ENCODE results near the gene GRIN3B.

Gene GRIN3B

DNA sequence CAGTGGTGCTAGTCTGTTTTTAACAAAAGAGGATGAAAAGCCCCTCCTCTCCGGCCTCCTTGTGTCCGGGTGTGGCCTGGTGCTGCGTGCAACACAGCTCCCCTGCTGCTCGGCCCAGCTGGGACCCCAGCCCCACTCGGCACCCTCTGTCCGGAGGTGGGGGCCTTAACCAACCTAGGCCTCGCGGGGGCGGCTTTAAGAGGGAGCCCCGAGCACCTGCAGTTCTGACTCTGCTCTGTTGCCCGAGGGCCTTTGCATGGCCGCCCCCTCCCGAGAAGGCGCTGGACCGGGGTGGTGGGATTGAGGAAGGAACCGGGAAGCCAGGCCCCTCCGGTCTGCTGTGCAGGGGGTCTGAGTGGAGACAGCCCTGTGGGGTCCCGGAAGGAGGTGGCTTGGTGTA, 5.7 kb upstream of the GRIN3B start:
- ChIA-PET POLR2A (no interaction called here), CTCF (interaction anchor here (1.7 kb wide), 2 partner anchors 10 to 72 kb away, joined by 5 to 7 read pairs; partner anchors contain the start of gene WDR18)
- DNase-seq (ENCODE audit: extremely low spot score): no peak
- TF ChIP-seq, protein P1, sequence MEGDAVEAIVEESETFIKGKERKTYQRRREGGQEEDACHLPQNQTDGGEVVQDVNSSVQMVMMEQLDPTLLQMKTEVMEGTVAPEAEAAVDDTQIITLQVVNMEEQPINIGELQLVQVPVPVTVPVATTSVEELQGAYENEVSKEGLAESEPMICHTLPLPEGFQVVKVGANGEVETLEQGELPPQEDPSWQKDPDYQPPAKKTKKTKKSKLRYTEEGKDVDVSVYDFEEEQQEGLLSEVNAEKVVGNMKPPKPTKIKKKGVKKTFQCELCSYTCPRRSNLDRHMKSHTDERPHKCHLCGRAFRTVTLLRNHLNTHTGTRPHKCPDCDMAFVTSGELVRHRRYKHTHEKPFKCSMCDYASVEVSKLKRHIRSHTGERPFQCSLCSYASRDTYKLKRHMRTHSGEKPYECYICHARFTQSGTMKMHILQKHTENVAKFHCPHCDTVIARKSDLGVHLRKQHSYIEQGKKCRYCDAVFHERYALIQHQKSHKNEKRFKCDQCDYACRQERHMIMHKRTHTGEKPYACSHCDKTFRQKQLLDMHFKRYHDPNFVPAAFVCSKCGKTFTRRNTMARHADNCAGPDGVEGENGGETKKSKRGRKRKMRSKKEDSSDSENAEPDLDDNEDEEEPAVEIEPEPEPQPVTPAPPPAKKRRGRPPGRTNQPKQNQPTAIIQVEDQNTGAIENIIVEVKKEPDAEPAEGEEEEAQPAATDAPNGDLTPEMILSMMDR (IDR thresholded peaks at IDR 0.05; ENCODE audit: control extremely low read depth, extremely low read depth, low read depth, missing control alignments): no peak

DNA sequence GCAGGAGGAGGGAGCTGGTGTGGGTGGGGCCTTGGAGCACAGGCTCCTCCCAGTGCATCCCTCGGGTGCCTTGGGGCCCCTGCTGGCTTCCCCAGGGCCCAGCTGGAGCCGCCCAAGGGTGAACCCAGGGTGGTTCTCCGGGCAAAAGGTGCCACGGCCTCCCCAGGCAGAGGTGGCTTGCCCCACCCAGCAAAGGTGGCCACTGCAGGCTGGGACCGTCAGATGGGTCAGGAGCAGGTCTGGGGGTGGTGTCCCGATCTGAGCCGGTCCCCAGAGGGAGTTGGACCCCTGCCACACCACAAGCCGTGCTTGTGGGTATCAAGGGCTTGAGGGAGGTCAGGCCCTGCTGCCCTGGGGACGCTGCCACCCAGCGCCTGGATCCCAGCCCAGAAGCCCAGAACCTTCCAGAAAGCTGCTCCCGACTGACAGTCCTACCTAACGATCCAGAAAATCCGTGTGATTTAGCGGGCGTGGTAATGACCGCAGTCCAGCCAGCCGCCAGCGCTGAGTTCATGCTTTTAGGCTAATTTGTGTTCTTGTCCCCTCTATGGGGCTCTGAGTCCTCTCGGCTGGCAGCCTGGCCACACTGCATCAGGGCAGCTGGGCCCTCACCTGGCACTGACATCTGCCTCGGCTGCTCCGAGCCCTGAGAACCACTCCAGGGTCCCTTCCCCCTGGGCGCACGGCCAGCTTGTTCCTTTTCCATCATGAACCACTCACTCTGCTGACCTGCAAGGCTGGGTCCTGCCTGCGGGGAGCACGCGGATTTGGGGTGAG, 5.0 kb upstream of the GRIN3B start:
- no peak for DNase-seq (ENCODE audit: extremely low spot score)
- TF ChIP-seq, protein P1 (IDR thresholded peaks at IDR 0.05; ENCODE audit: control extremely low read depth, extremely low read depth, low read depth, missing control alignments): no peak
- CTCF ChIA-PET: interaction anchor here (1.1 to 1.7 kb wide), 3 partner anchors 11 to 132 kb away, joined by 3 to 7 read pairs (median 5); partner anchors contain the start of gene WDR18
- POLR2A ChIA-PET: no interaction called here

DNA sequence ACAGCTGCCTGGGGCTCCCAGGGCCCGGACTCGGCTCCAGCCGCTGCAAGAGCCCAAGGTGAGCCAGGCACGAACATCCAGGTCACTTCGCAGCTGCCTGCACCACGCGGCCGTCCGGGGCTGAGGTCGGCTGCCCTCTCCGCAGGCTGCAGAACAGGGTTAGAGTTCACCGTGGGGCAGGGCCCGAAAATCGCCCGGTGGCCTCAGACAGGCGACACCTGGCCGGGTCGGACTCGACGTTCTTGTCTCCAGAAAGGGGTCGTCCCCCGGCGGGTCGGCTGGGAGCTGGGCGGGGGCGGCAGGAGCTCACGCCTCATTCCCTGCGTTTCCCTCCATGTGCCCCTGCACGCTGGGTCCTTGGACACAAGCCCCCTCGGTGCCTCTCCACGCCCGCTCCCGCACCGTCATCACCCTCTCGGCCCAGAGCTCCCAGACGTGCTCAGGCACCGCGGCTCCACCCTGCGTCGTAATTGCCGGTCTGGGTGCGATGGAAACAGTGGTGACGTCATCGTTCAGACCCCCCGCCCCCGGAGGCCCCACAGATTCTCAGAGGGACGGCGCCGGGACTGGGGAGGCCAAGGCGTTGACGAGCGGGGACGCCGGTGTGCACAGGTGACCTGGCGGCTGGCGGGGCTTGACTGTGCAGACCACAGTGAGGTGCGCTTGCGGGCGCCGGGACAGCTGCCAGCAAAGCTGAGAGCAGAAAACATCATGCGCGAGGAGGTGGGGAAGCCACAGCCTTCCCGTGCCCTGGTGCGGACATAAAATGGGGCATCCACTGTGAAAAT, 4.0 kb upstream of the GRIN3B start:
- TF ChIP-seq, protein P1 (IDR thresholded peaks at IDR 0.05; ENCODE audit: control extremely low read depth, extremely low read depth, low read depth, missing control alignments): no peak
- CTCF ChIA-PET: interaction anchor here (1.1 to 2.4 kb wide), 6 partner anchors 9 to 133 kb away, joined by 3 to 9 read pairs (median 5); no protein-coding TSS in a partner anchor
- DNase-seq (ENCODE audit: extremely low spot score): peak; percentile 72
- POLR2A ChIA-PET: no interaction called here

DNA sequence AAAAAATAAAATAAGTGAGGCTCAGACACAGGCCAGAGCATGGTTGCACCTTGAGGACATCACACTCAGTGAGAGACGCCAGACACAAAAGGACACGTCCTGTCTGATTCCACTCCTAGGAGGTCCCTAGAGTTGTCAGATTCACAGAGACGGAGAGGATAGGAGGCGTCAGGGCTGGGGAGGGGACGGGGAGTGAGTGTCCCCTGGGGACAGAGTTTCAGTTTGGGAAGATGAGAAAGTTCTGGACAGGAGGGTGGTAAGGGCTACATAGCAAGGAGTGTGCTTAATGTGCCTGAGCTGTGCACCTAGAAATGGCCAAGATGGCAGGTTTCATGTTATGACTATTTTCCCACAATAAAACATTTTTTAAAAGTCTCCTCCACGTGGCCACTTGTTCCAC, 2.2 kb upstream of the GRIN3B start:
- CTCF ChIA-PET: interaction anchor here (0.8 to 2.4 kb wide), 9 partner anchors 10 to 227 kb away, joined by 3 to 9 read pairs (median 3); partner anchors contain the start of gene WDR18
- TF ChIP-seq, protein P1 (IDR thresholded peaks at IDR 0.05; ENCODE audit: control extremely low read depth, extremely low read depth, low read depth, missing control alignments): no peak
- DNase-seq (ENCODE audit: extremely low spot score): no peak
- POLR2A ChIA-PET: interaction anchor here (0.6 kb wide), 1 partner anchor 300 kb away, joined by 7 read pairs; no protein-coding TSS in a partner anchor

DNA sequence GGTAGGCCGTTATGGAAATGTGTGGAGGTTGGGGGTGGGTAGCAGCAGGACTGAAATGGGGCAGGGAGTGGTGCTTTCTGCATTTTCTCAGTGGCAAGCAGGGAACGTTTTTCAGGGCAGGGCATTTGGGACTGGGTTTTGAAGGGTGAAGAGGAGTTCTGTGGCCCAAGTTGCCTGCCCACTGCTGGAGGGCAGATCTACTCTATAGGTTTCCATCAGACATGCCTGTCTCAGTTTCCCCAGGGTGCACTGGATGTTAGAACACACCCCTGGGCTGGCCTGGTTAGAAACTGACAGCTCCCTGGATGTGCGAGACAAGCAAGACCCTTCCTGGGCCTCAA, 870 bp upstream of the GRIN3B start:
- ChIA-PET POLR2A (no interaction called here), CTCF (interaction anchor here (1.0 to 1.4 kb wide), 3 partner anchors 12 to 78 kb away, joined by 3 read pairs; partner anchors contain the start of gene WDR18)

More for the DNA sequence above, 870 bp upstream of the GRIN3B start:
- DNase-seq (ENCODE audit: extremely low spot score): no peak
- TF ChIP-seq, protein P1 (IDR thresholded peaks at IDR 0.05; ENCODE audit: control extremely low read depth, extremely low read depth, low read depth, missing control alignments): no peak
